Measurements from ENCODE around the gene MT1X.
"Not testable (repeated sequence)": the region's sequence is repeated elsewhere in the genome, so short reads cannot be mapped to it uniquely, and the experiment has no call there.

Gene MT1X

DNA sequence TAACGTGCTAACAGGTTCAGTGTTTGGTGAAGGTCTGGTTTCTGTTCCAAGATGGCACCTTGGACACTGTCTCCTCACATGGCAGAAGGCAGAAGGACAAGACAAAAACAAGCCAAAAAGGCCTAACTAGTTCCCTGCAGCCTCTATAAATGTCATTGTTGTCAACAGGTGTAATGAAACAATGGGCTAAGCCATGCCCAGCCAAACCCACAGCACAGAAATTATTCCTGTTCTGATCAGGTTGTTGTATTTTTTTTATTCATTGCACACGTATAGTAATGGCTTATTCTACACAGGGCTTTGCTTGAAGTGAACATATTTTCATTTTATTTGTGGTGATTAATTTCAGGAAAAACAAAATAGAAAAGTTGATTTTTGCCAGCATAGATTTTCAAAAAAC, 31.5 kb downstream of the MT1X start:
- DNase-seq (ENCODE audit: low read depth): no peak
- no peak overlapping the region for H3K4me3 ChIP-seq (ENCODE audit: low read depth, low read length)
- TF ChIP-seq, protein P1, sequence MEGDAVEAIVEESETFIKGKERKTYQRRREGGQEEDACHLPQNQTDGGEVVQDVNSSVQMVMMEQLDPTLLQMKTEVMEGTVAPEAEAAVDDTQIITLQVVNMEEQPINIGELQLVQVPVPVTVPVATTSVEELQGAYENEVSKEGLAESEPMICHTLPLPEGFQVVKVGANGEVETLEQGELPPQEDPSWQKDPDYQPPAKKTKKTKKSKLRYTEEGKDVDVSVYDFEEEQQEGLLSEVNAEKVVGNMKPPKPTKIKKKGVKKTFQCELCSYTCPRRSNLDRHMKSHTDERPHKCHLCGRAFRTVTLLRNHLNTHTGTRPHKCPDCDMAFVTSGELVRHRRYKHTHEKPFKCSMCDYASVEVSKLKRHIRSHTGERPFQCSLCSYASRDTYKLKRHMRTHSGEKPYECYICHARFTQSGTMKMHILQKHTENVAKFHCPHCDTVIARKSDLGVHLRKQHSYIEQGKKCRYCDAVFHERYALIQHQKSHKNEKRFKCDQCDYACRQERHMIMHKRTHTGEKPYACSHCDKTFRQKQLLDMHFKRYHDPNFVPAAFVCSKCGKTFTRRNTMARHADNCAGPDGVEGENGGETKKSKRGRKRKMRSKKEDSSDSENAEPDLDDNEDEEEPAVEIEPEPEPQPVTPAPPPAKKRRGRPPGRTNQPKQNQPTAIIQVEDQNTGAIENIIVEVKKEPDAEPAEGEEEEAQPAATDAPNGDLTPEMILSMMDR (IDR thresholded peaks at IDR 0.05; ENCODE audit: low read depth, low read length, missing control alignments): no peak

DNA sequence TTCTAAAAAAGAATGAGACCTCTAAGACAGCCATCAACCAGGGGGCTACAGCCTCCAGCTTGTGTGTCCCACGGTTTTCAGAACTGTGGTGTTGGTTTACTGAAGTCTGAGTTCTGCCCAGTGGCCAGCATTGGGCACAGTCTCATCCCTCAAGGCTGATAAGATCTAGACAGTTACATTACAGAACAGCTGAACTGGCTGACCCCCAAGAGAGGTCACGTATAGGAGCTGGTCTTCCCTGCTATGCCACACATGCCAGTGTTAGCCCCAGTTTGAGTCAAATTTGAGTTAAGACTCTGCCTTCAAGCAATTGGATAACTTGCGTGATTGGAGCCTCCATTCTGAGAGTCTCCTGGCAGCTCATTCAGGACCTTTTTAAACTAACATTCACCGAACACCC, 32.9 kb downstream of the MT1X start:
- H3K4me3 ChIP-seq (ENCODE audit: low read depth, low read length): no peak overlapping the region
- no peak for DNase-seq (ENCODE audit: low read depth)
- TF ChIP-seq, protein P1 (IDR thresholded peaks at IDR 0.05; ENCODE audit: low read depth, low read length, missing control alignments): no peak

DNA sequence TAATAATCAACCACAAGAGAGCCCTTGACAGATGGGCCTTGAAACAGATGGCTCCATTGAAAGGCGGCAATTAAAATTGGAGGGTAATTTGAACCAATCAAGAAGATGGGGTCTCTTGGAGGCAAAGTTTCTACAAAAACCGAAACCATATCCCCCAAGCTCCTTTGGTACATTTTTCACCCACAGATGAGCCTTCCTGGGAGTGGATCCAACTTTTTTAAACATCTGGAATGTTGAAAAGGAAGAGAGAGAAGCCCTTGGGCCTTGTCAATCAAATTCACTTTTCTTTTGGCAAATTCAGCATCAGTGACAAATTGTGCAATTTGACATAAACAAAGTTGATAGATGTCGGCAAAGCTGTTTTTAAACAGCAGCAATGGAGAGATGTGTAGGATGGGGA, 34.5 kb downstream of the MT1X start:
- TF ChIP-seq, protein P1 (IDR thresholded peaks at IDR 0.05; ENCODE audit: low read depth, low read length, missing control alignments): no peak
- no peak overlapping the region for H3K4me3 ChIP-seq (ENCODE audit: low read depth, low read length)
- no peak for DNase-seq (ENCODE audit: low read depth)

DNA sequence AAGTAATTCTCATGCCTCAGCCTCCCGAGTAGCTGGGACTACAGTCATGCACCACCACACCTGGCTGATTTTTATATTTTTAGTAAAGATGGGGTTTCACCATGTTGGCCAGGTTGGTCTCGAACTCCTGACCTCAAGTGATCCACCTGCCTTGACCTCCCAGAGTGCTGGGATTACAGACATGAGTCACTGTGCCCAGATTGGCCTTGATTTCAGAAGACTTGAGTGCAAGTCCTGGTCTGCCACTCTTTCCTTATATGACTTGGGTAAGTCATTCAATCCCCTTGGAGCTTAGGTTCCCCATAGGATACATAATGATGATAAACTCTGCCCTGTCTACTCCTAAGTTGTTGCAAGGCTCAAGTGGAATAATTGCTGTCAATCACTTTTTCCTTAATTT, 35.3 kb downstream of the MT1X start:
- H3K4me3 ChIP-seq (ENCODE audit: low read depth, low read length); DNase-seq (ENCODE audit: low read depth): not testable (repeated sequence)

DNA sequence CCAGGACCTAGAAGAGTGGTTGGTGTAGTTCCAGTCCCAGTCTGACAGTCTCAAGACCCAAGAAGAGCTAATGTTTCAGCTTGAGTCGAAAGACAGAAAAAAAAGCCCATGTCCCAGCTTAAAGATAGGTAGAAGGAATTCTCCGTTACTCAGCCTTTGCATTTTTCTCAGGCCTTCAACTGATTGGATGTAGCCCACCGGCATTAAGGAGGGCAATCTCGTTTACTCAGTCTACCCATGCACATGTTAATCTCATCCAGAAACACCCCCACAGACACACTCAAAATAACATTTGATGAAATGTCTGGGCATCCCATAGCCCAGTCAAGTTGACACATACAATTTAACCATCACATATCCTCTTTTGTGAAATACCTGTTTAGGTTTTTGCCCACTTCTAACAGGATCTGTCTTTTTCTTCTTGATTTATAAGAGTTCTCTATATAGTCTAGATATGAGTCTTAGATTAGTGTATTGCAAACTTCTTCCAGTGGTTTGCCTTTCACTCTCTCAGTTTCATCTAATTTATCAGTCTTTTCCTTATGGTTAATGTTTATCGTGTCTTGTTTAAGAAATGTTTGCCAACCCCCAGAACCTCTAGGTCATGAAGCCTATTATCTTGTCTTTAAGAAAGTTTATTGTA, 40.1 kb downstream of the MT1X start:
- DNase-seq (ENCODE audit: low read depth): no peak
- TF ChIP-seq, protein P1 (IDR thresholded peaks at IDR 0.05; ENCODE audit: low read depth, low read length, missing control alignments): no peak
- no peak overlapping the region for H3K4me3 ChIP-seq (ENCODE audit: low read depth, low read length)

DNA sequence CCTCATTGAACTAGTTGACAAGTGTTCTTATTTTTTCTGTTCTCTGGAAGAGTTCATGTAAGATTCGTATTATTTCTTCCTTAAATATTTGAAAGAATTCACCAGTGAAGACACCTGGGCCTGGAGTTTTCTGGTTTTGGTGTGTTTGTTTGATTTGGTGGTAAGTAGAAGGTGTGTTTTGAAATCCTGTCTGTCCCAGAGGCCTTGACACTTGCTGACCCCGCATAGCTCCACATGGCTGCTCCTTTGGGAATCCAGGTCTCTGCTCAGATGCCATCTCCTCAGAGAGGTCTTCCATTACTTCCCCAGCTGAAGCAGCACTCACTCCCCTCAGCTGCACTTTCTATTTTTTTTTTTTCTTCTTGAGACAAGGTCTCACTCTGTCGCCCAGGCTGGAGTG, 41.9 kb downstream of the MT1X start:
- DNase-seq (ENCODE audit: low read depth): no peak

DNA sequence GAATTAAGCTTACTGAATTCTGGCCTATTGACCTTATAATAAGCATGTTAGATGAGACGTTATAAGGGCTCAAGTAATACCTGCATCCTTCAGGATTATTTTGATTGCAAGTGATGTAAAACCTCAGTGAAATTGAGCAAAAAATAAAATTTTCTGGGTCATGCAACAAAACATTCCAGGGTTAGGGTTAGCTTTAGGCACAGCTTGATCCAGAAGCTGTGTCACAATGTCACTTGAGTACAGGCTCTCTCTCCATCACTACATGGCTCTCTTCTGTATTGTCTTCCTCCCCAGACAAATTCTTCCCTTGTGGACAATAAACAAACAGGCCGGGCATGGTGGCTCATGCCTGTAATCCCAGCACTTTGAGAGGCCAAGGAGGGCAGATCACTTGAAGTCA, 44.0 kb downstream of the MT1X start:
- no peak overlapping the region for H3K4me3 ChIP-seq (ENCODE audit: low read depth, low read length)
- DNase-seq (ENCODE audit: low read depth): no peak
- TF ChIP-seq, protein P1 (IDR thresholded peaks at IDR 0.05; ENCODE audit: low read depth, low read length, missing control alignments): no peak

More for the DNA sequence above, 41.9 kb downstream of the MT1X start:
- TF ChIP-seq, protein P1 (IDR thresholded peaks at IDR 0.05; ENCODE audit: low read depth, low read length, missing control alignments): no peak
- no peak overlapping the region for H3K4me3 ChIP-seq (ENCODE audit: low read depth, low read length)

Data from GM12864 (cell line).